ENCODE results near the gene AMOTL1.
"Not testable (repeated sequence)": the region's sequence is repeated elsewhere in the genome, so short reads cannot be mapped to it uniquely, and the experiment has no call there.

The AMOTL1 gene

GRCh38 chr11:94794287-94795168, 26.4 kb downstream of the AMOTL1 start:
- DNase-seq (ENCODE audit: low spot score) = no peak

DNA sequence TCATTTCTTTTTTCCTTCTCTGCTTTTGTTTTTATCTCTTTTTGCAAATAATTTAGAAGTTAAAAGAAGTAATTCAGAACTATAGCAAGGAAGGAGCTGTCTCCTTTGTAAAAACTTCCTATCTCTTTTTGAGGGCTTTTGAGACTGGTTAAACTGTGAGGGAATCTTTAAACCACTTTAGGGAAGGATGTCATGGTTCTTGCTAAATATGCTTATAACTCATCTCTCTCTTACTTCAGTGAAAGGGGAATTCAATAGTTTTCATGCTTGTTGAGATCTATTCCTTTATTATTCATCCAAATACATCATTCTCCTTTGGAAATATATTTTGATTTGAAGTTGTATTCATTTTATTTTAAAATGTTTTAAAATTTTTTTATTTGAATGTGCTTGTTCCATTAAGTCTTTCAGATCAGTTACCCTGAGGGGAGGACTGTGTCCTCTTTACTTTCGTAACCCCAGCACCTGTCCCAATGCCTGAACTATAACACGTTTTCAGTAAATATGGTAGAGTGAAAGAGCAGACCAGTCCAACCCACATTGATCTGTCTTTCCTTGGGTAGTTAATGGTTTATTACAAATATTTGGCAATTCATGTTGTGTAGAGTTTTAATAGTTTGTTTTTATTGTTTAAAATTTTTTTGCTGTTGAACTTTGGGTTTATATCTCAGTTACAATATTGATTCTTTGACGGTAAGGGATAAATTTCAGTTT, 27.5 kb downstream of the AMOTL1 start:
- DNase-seq (ENCODE audit: low spot score) = no peak

- DNase-seq (ENCODE audit: low spot score) = no peak
Measured at GRCh38 chr11:94796190-94796580, 28.0 kb downstream of the AMOTL1 start.

- no peak for DNase-seq (ENCODE audit: low spot score)
Measured at GRCh38 chr11:94796863-94797262, 28.7 kb downstream of the AMOTL1 start.

- no peak for DNase-seq (ENCODE audit: low spot score)
Measured at GRCh38 chr11:94799726-94800125, 31.6 kb downstream of the AMOTL1 start.

DNA sequence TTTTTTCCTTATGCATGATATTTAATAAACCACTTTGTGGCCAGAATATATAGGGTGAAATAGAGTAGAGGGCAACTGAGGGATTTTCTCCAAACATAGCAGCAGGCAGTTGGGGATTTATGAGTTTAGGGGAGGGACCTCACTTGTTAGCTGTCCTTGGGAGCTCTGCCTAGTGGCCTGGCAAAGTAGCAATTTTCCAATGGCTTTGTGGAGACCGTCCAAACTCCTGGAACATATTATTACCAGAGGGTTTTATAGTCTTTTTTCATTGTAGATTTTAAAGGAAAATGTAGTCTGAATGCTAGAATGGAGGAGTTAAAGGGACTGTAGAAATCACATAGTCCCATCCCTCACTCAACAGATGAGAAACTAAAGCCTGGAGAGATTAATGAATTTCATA, 32.3 kb downstream of the AMOTL1 start:
- DNase-seq (ENCODE audit: low spot score) = no peak

DNA sequence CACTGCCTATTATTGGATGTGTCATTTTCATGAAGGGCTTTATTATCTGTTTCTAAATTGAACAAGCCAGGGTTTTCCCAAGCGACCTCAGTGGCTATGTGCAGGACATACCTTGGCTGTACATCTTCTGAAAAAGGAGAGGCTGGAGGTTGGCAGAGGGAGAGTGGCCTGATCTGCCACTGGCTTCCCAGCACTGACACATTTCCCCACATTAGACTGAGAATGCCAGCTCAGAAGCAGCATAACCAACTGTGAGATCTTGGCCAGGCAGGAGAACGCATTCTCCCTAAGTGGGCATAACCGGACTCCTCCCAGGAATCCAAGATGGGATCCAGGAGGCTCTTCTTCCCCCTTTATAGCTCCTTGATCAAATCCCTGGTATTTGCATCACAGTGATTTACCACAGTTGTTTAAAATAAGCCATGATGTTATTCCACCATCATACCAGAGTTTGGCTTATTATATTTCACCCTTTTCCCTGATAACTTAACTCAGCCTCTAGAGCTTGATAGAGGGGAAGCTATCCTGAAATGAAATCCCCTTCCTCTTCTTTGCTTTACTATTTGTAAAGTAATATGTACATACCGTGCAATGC, 33.8 kb downstream of the AMOTL1 start:
- DNase-seq (ENCODE audit: low spot score) = no peak

- no peak for DNase-seq (ENCODE audit: low spot score)
Measured at GRCh38 chr11:94802501-94802900, 34.3 kb downstream of the AMOTL1 start.

- no peak for DNase-seq (ENCODE audit: low spot score)
Measured at GRCh38 chr11:94803491-94803890, 35.3 kb downstream of the AMOTL1 start.

DNA sequence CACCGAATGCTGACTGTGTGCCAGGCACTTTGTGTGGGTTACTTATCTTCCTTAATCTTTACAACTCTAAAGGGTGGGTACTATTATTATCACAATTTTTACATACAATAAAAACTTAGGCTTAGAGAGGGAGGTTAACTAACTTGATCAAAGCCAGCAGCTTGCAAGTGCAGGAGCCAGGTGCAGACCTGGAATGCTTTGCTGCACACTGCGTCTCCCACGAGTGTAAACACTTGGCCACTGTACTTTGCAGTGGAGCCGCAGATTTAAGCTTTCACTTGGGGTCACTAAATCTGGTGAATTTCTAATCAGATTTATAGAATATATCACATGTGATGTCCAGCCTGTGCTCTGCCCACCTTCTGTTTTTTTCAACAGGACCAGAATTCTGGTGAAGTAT, 36.7 kb downstream of the AMOTL1 start:
- DNase-seq (ENCODE audit: low spot score) = no peak

DNA sequence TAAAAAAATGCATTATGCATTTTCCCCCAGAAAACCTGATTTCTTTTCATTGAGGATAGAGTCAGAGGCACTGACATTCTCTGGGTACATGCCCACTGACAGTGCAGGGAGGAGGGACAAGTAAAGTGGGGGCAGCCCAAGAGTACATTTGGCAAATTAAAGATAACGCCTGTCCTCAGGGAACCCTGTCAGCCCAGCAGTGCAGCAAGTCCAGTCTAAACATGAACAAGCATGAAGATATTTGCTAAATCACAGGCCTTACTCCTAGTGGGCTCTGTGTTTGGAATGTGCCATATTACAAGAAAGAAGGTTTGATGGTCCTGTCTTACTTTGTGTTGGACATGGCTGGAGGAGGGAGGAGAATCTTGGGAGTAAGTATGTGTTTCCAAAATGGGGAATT, 37.9 kb downstream of the AMOTL1 start:
- DNase-seq (ENCODE audit: low spot score) = no peak

DNA sequence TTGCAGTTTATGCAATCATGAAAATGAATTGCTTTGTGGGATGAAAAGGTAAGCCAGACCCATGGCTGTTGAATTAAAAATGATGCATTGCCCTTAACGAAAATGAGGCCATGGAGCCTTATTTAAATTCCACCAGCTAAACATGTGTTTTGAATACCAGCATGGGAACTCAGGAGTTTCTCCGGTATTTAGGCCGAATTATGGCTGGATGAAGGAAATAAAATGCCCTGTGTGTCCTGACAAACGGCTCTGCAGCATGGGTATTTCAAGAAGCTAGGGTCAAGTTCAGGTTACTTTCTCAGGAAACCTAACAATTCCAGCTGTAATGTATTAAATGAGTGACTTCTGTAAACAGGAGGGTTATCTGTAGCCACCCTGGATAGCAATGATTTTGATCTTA, 38.3 kb downstream of the AMOTL1 start:
- DNase-seq (ENCODE audit: low spot score) = no peak

DNA sequence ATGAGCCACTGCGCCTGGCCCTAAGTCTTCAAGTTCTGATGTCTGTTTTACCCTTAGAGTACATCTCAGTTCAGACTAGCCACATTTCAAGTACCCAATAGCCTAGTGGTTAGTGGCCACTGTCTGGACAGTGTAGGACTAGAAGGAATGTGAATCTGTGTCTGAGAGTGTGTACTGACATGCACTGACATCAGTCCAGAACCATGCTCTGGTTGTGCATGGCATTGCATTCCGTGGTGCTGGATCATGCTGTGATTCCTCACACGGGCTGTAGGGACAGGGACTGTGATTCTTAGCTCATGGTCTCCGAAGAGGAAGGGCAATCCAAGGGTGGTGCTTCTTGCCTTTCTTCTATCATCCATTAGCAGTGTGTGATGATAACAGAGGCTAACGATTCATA, 41.1 kb downstream of the AMOTL1 start:
- no peak for DNase-seq (ENCODE audit: low spot score)

- DNase-seq (ENCODE audit: low spot score) = not testable (repeated sequence)
Measured at GRCh38 chr11:94812724-94813720, 44.9 kb downstream of the AMOTL1 start.

DNA sequence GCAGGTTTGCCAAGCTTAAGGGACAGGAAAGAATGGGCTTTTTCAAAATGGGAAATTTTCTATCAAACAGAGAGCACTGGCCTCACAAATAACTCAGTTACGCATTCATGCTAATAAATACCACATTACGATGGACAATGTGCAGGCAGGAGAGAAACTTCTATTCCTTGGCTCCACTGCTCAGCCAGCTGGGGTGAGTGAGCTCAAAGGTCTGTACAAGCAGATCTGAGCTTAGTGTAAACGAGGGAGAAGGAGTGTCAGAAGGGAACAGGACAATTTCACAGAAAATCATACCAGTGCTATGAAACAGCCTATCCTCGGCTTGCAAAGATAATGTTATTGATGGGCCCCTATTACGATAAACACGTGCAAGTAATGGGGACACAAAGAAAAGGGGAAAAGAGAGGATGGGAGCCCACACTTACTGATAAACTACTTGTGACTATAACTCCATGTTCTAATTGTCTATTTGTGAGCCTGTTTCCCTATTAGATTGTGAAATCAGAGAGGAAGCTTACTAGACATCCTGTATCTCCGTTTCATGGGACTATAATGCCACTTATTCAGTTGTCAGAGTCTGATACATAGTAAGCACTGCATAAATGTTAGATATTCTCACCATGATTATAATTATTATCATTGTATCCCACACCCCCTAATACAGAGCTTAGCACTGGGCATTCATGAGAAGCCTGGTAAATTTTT, 46.3 kb downstream of the AMOTL1 start:
- DNase-seq (ENCODE audit: low spot score) = no peak

DNA sequence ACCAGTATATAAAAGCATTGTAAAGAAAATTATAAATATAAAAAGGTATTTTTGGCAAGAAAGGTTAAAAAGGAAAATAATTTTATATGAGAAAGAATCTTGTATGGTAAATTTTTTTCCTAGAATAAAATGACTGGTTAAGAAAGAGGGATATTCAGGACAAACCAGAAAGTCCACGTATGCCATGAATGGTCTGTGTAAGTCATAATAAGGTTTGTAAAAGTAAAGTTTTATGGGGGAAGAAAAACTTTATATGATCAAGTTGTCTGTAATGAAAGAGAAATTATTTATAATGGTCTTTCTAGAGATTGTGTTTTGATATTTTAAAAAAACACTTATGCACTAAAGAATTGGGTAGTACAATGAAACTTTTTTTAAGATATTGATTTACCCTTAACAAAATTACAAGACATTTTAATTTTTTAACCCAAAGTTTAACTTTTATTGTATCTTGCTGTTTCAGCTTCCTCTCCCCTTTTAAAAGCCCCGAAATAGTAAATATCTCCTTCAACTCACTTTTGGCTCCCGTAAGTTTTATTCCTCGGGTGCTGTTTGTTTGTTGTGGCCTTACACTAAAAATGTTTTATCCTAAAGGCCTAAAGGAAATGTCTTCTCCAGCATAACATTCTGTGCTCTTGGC, 47.7 kb downstream of the AMOTL1 start:
- DNase-seq (ENCODE audit: low spot score) = no peak

GRCh38 chr11:94820480-94820879, 52.3 kb downstream of the AMOTL1 start:
- DNase-seq (ENCODE audit: low spot score) = no peak

DNA sequence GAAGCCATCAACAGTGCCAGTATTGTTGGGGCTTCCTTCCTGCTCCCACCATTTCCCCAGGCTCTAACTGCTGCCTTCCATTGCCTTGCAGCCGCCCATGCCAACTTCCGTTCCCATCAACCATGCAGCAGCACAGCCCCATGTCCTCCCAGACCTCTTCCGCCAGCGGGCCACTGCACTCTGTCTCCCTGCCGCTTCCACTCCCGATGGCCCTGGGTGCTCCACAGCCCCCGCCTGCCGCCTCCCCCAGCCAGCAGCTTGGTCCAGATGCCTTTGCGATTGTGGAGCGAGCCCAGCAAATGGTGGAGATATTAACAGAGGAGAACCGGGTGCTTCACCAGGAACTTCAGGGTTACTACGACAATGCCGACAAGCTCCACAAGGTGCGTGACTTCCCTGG, 53.3 kb downstream of the AMOTL1 start:
- no peak for DNase-seq (ENCODE audit: low spot score)

- DNase-seq (ENCODE audit: low spot score) = no peak
Measured at GRCh38 chr11:94822080-94822479, 53.9 kb downstream of the AMOTL1 start.

- DNase-seq (ENCODE audit: low spot score) = no peak
Measured at GRCh38 chr11:94823102-94823732, 55.1 kb downstream of the AMOTL1 start.

Measured in hematopoietic multipotent progenitor cell treated with erythropoietin and hydrocortisone succinate and interleukin-3 and kit ligand, for 15 days (in vitro differentiated cells).